ENCODE measurements around the gene TEX22. TPM values are rescaled to one million over a fixed set of nuclear protein-coding genes. Genes with fewer than 3 reads are reported as not detected.

The TEX22 gene
- polyA plus RNA-seq, 2 donors, result 0.06 to 0.14 TPM

GRCh38 chr14:105411017-105411941 is 12.9 kb downstream of the TEX22 start:
- 8 to 12% methylated on average over 55 to 86 of the region's 86 CpGs for WGBS, 2 donors
- no peaks in the 10 kb centered on the region for H3K9me3 ChIP-seq (ENCODE audit: control insufficient read depth in 2 of 2, insufficient read depth in 1 of 2, low read depth in 1 of 2, low read length in 1 of 2)
- peaks cover 6 to 11% of the 10 kb centered on the region in 2 donors for H3K4me1 ChIP-seq (ENCODE audit: control insufficient read depth in 2 of 2, insufficient read depth in 2 of 2, low read length in 1 of 2)
- H3K36me3 ChIP-seq (ENCODE audit: control insufficient read depth in 2 of 2, insufficient read depth in 2 of 2, low read length in 1 of 2), result no peaks in the 10 kb centered on the region
- peaks cover 0 to 3% of the 10 kb centered on the region in 2 donors for H3K27me3 ChIP-seq (ENCODE audit: control insufficient read depth in 1 of 2, insufficient read depth in 2 of 2, low read length in 2 of 2)
- H3K4me3 ChIP-seq (ENCODE audit: low read depth in 1 of 2, low read length in 2 of 2), result peak overlapping the region; percentile 9 to 19
- no peak overlapping the region for H3K27ac ChIP-seq (ENCODE audit: low read depth in 2 of 2, low read length in 1 of 2)

GRCh38 chr14:105411985-105412770 is 13.8 kb downstream of the TEX22 start:
- peaks cover 0 to 3% of the 10 kb centered on the region in 2 donors for H3K27me3 ChIP-seq (ENCODE audit: control insufficient read depth in 1 of 2, insufficient read depth in 2 of 2, low read length in 2 of 2)
- H3K4me1 ChIP-seq (ENCODE audit: control insufficient read depth in 2 of 2, insufficient read depth in 2 of 2, low read length in 1 of 2), result peaks cover 6 to 11% of the 10 kb centered on the region in 2 donors
- no peak overlapping the region for H3K4me3 ChIP-seq (ENCODE audit: low read depth in 1 of 2, low read length in 2 of 2)
- no peaks in the 10 kb centered on the region for H3K9me3 ChIP-seq (ENCODE audit: control insufficient read depth in 2 of 2, insufficient read depth in 1 of 2, low read depth in 1 of 2, low read length in 1 of 2)
- H3K36me3 ChIP-seq (ENCODE audit: control insufficient read depth in 2 of 2, insufficient read depth in 2 of 2, low read length in 1 of 2), result no peaks in the 10 kb centered on the region
- no peak overlapping the region for H3K27ac ChIP-seq (ENCODE audit: low read depth in 2 of 2, low read length in 1 of 2)
- 72 to 73% methylated on average over 17 of the region's 17 CpGs for WGBS, 2 donors

DNA sequence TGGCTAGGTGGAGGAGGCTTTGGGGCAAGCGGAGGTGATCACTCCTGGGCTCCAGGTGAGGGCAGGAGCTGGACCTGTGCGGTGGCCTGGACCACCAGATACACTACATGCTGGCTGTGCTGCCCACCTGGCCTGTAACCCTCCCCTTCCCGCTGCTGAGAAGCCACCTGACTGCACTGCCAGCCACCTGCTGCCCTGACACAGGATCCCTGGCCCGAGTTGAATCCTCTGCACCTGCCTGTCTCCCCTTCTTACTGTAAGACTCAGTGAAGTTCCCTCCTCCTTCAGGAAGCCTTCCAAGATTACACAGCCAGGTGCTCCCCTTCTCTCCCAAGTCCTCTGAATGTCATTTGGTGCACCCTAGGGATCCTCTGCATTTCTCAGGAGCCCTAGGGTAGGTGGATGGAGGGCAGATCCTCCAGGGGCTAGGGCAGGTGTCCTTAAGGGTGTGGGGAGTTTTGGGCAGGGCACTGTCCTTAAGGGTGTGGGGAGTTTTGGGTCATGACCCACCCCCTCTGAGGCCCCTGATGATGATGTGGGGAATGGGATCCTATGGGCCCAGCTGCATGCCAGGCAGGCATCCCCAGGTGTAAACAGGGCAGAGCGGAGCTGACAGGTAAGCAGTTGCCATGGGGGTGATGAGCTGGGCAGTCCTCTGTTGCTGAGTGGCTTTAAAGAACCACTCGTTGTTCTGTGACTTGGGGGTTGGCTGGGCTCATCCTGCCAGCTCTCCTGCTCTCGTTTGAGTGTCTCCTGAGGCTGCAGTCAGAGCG is 14.6 kb downstream of the TEX22 start:
- H3K9me3 ChIP-seq (ENCODE audit: control insufficient read depth in 2 of 2, insufficient read depth in 1 of 2, low read depth in 1 of 2, low read length in 1 of 2), result peaks cover 0 to 2% of the 10 kb centered on the region in 2 donors
- H3K27me3 ChIP-seq (ENCODE audit: control insufficient read depth in 1 of 2, insufficient read depth in 2 of 2, low read length in 2 of 2), result peaks cover 0 to 3% of the 10 kb centered on the region in 2 donors
- WGBS, 2 donors, result 78 to 84% methylated on average over 8 of the region's 8 CpGs
- peaks cover 6 to 11% of the 10 kb centered on the region in 2 donors for H3K4me1 ChIP-seq (ENCODE audit: control insufficient read depth in 2 of 2, insufficient read depth in 2 of 2, low read length in 1 of 2)
- no peak overlapping the region for H3K27ac ChIP-seq (ENCODE audit: low read depth in 2 of 2, low read length in 1 of 2)
- H3K4me3 ChIP-seq (ENCODE audit: low read depth in 1 of 2, low read length in 2 of 2), result no peak overlapping the region
- no peaks in the 10 kb centered on the region for H3K36me3 ChIP-seq (ENCODE audit: control insufficient read depth in 2 of 2, insufficient read depth in 2 of 2, low read length in 1 of 2)

DNA sequence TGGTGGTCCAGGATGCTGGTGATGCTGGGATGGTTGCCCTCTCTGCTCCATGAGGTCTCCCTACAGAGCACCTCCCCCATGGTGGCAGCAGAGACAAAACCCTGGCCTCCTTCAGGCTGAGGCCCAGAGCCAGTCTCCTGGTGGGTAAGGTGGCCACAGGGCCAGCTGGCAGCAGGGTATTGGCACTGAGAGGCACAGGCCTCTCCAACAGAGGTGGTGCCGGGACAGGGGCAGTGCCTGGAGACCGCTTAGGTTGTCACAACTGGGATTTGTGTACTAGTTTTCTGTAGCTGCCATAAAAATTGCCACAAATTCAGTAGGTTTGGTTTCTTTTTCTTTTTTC is 15.2 kb downstream of the TEX22 start:
- 89 to 93% methylated on average over 2 of the region's 2 CpGs for WGBS, 2 donors
- no peak overlapping the region for H3K4me3 ChIP-seq (ENCODE audit: low read depth in 1 of 2, low read length in 2 of 2)
- no peak overlapping the region for H3K27ac ChIP-seq (ENCODE audit: low read depth in 2 of 2, low read length in 1 of 2)
- peaks cover 9 to 11% of the 10 kb centered on the region in 2 donors for H3K4me1 ChIP-seq (ENCODE audit: control insufficient read depth in 2 of 2, insufficient read depth in 2 of 2, low read length in 1 of 2)
- peaks cover 0 to 3% of the 10 kb centered on the region in 2 donors for H3K27me3 ChIP-seq (ENCODE audit: control insufficient read depth in 1 of 2, insufficient read depth in 2 of 2, low read length in 2 of 2)
- H3K9me3 ChIP-seq (ENCODE audit: control insufficient read depth in 2 of 2, insufficient read depth in 1 of 2, low read depth in 1 of 2, low read length in 1 of 2), result peaks cover 0 to 2% of the 10 kb centered on the region in 2 donors
- no peaks in the 10 kb centered on the region for H3K36me3 ChIP-seq (ENCODE audit: control insufficient read depth in 2 of 2, insufficient read depth in 2 of 2, low read length in 1 of 2)

DNA sequence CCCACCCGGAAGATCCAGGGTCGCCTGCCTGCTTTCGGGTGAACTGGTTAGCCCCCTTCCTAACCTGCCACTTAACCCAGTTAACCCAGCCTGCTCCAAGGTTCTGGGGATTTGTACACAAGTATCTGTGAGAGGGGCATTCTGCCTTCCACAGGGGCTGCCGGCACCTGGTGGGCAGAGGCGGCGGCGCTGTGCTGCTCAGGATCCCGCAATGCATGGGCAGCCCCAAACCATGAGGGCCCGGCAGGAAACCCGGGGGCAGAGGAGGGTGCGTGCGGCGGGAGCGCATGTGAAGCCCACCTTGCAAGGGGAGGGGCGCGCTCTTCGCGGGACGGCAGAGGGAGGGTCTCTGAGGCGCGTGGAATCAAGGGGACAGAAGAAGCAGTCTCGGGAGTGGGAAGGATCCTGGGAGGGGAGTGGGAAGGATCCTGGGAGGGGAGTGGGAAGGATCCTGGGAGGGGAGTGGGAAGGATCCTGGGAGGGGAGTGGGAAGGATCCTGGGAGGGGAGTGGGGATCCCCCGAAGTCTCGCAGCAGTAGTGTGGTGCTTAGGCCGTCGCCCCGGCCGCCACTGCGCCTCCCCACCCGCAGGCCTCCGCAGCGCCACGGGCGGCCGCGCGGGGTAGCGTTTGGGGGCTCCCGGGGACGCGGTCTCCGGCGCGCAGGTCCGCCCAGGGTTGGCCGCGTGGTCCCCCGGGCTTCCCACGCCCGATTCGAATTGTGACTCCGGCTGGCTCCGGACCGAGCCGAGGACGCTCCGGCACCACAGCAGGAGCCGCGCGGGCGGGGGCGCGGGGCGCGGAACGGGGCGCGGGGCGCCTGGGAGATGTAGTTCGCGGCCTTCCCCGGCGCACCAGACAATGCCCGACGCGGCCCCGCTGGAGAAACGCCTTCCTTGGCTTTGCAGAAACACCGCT is 16.4 kb downstream of the TEX22 start:
- Histone ChIP-seq H3K9me3 (ENCODE audit: control insufficient read depth in 2 of 2, insufficient read depth in 1 of 2, low read depth in 1 of 2, low read length in 1 of 2) (peaks cover 0 to 2% of the 10 kb centered on the region in 2 donors), H3K4me3 (ENCODE audit: low read depth in 1 of 2, low read length in 2 of 2) (peak overlapping the region; percentile 55 to 56), H3K27me3 (ENCODE audit: control insufficient read depth in 1 of 2, insufficient read depth in 2 of 2, low read length in 2 of 2) (peaks cover 0 to 3% of the 10 kb centered on the region in 2 donors), H3K36me3 (ENCODE audit: control insufficient read depth in 2 of 2, insufficient read depth in 2 of 2, low read length in 1 of 2) (no peaks in the 10 kb centered on the region), H3K4me1 (ENCODE audit: control insufficient read depth in 2 of 2, insufficient read depth in 2 of 2, low read length in 1 of 2) (peaks cover 11 to 17% of the 10 kb centered on the region in 2 donors), H3K27ac (ENCODE audit: low read depth in 2 of 2, low read length in 1 of 2) (peak overlapping the region in 1 of 2 donors; percentile 2)
- 12 to 16% methylated on average over 51 to 79 of the region's 79 CpGs for WGBS, 2 donors

- no peaks in the 10 kb centered on the region for H3K36me3 ChIP-seq (ENCODE audit: control insufficient read depth in 2 of 2, insufficient read depth in 2 of 2, low read length in 1 of 2)
- peaks cover 16 to 17% of the 10 kb centered on the region in 2 donors for H3K4me1 ChIP-seq (ENCODE audit: control insufficient read depth in 2 of 2, insufficient read depth in 2 of 2, low read length in 1 of 2)
- H3K4me3 ChIP-seq (ENCODE audit: low read depth in 1 of 2, low read length in 2 of 2), result peak overlapping the region in 1 of 2 donors; percentile 55
- peaks cover 0 to 2% of the 10 kb centered on the region in 2 donors for H3K9me3 ChIP-seq (ENCODE audit: control insufficient read depth in 2 of 2, insufficient read depth in 1 of 2, low read depth in 1 of 2, low read length in 1 of 2)
- H3K27ac ChIP-seq (ENCODE audit: low read depth in 2 of 2, low read length in 1 of 2), result no peak overlapping the region
- WGBS, 2 donors, result 84 to 89% methylated on average over 25 of the region's 25 CpGs
- peaks cover 0 to 3% of the 10 kb centered on the region in 2 donors for H3K27me3 ChIP-seq (ENCODE audit: control insufficient read depth in 1 of 2, insufficient read depth in 2 of 2, low read length in 2 of 2)
These were observed 17.4 kb downstream of the TEX22 start for GRCh38 chr14:105415481-105416428.

DNA sequence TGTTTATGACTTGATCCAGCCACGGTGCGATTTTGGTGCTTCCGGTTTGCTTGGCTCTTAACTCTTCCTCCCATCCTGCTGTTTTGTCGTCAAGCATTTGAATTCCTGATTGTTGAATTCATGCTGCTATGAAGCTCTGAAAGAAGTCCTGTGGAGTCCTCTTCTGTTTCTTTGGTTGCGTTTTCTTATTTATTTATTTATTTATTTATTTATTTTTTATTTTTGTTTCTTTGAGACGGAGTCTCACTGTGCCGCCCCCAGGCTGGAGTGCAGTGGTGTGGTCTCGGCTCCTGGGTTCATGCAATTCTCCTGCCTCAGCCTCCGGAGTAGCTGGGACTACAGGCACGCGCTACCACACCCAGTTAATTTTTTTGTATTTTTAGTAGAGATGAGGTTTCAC is 18.3 kb downstream of the TEX22 start:
- WGBS, 2 donors, result 95 to 98% methylated on average over 11 of the region's 11 CpGs
- no peak overlapping the region for H3K4me3 ChIP-seq (ENCODE audit: low read depth in 1 of 2, low read length in 2 of 2)
- peaks cover 0 to 2% of the 10 kb centered on the region in 2 donors for H3K9me3 ChIP-seq (ENCODE audit: control insufficient read depth in 2 of 2, insufficient read depth in 1 of 2, low read depth in 1 of 2, low read length in 1 of 2)
- peaks cover 21 to 23% of the 10 kb centered on the region in 2 donors for H3K4me1 ChIP-seq (ENCODE audit: control insufficient read depth in 2 of 2, insufficient read depth in 2 of 2, low read length in 1 of 2)
- H3K27ac ChIP-seq (ENCODE audit: low read depth in 2 of 2, low read length in 1 of 2), result no peak overlapping the region
- H3K27me3 ChIP-seq (ENCODE audit: control insufficient read depth in 1 of 2, insufficient read depth in 2 of 2, low read length in 2 of 2), result no peaks in the 10 kb centered on the region
- H3K36me3 ChIP-seq (ENCODE audit: control insufficient read depth in 2 of 2, insufficient read depth in 2 of 2, low read length in 1 of 2), result no peaks in the 10 kb centered on the region

DNA sequence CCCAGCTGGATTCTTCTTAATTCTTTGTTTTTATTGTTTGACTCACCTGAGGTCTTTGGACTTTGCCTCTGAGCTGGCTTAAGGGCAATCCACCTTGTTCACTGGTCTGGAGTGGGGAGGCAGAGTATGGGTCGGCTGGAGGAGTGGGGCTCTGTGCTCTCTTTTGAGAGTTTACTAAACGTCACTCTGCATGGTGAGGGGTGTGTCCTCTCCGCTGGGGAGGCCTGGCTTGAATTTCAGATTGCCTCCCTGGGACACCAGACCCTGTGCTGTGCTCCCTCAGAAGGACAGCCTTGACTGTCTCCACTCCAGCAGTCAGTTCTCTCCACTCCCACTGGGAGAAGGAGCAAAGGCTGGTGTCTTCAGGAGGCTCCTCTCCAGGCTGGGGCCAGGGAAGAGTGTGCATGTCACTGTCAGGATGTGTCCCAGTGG is 19.4 kb downstream of the TEX22 start:
- H3K4me1 ChIP-seq (ENCODE audit: control insufficient read depth in 2 of 2, insufficient read depth in 2 of 2, low read length in 1 of 2), result peaks cover 24 to 25% of the 10 kb centered on the region in 2 donors
- H3K27ac ChIP-seq (ENCODE audit: low read depth in 2 of 2, low read length in 1 of 2), result no peak overlapping the region
- H3K36me3 ChIP-seq (ENCODE audit: control insufficient read depth in 2 of 2, insufficient read depth in 2 of 2, low read length in 1 of 2), result peaks cover 0 to 4% of the 10 kb centered on the region in 2 donors
- H3K9me3 ChIP-seq (ENCODE audit: control insufficient read depth in 2 of 2, insufficient read depth in 1 of 2, low read depth in 1 of 2, low read length in 1 of 2), result peaks cover 0 to 2% of the 10 kb centered on the region in 2 donors
- no peaks in the 10 kb centered on the region for H3K27me3 ChIP-seq (ENCODE audit: control insufficient read depth in 1 of 2, insufficient read depth in 2 of 2, low read length in 2 of 2)
- H3K4me3 ChIP-seq (ENCODE audit: low read depth in 1 of 2, low read length in 2 of 2), result no peak overlapping the region
- 78 to 88% methylated on average over 3 of the region's 3 CpGs for WGBS, 2 donors

Measured in esophagus (tissue), 2 donors.